Vagina (tissue), 2 donors: Measurements from ENCODE around the gene ASB4. TPM values are rescaled to one million over a fixed set of nuclear protein-coding genes. Genes with fewer than 3 reads are reported as not detected.

Experiments
- DNase-seq, 2 donors: peaks; one replicate each; pipeline ENCODE4 v3.0.0-alpha.2; 2017; ENCODE audit errors: extremely low spot score in 2 of 2
- H3K27ac ChIP-seq: fragments of 200-600 bp; sonication (generic); one replicate; pipeline ENCODE4 v1.5.1; 2019
- H3K27me3 ChIP-seq: fragments of 200-600 bp; sonication (generic); one replicate; pipeline ENCODE4 v1.5.1; 2019
- H3K36me3 ChIP-seq, 2 donors: fragments of 200-600 bp; sonication (generic); one replicate each; pipeline ENCODE4 v1.5.1; 2017 to 2019
- H3K4me1 ChIP-seq: fragments of 200-600 bp; sonication (generic); one replicate; pipeline ENCODE4 v1.5.1; 2019
- H3K4me3 ChIP-seq, 2 donors: fragments of 200-600 bp; sonication (generic); 1 replicate in 1 of 2; 2 replicates in 1 of 2; pipeline ENCODE4 v1.5.1; 2016 to 2019
- H3K9me3 ChIP-seq: fragments of 200-600 bp; sonication (generic); one replicate; pipeline ENCODE4 v1.5.1; 2019
- CTCF ChIP-seq, 3 experiments: fragments of 450-650 bp in 2 of 3; fragments of 200-600 bp in 1 of 3; sonication (generic) in 1 of 3; IDR thresholded peaks; one replicate each; pipeline ENCODE4 v1.5.1; 2017 to 2019; ENCODE audit warnings: antibody characterized with exemption in 3 of 3, mild to moderate bottlenecking in 2 of 3, moderate library complexity in 2 of 3
- POLR2A ChIP-seq, 2 donors: fragments of 450-650 bp; IDR thresholded peaks; one replicate each; pipeline ENCODE4 v1.6.1; 2017; ENCODE audit warnings: antibody characterized with exemption in 2 of 2, mild to moderate bottlenecking in 2 of 2, moderate library complexity in 2 of 2
- POLR2AphosphoS5 ChIP-seq, 2 donors: sonication (generic); formaldehyde crosslinking; IDR thresholded peaks; one replicate each; pipeline ENCODE4 v1.9.0; 2017; ENCODE audit warnings: antibody characterized with exemption in 2 of 2, mild to moderate bottlenecking in 2 of 2, low read depth in 1 of 2; ENCODE audit not compliant: insufficient read depth in 1 of 2
- intact Hi-C: fragments of 100-400 bp; cut with DNase I; formaldehyde crosslinking; loops from one replicate; pipeline ENCODE4 v1.15.1; 2023
- total RNA-seq: library from RNA; depleted of rRNA; stranded (reverse); fragments of >200 nt; gene quantifications from one replicate; pipeline ENCODE4 v1.2.3, GENCODE V29; 2016

The ASB4 gene
- total RNA-seq, 1 donor from 2014 or later = 0.25 TPM

GRCh38 chr7:95581467-95581866 lies 95.7 kb downstream of the ASB4 start:
- no peaks in the 10 kb centered on the region for H3K4me1 ChIP-seq
- DNase-seq = no peak
- TF ChIP-seq CTCF (IDR thresholded peaks at IDR 0.05) (no peak), POLR2A (IDR thresholded peaks at IDR 0.05) (no peak), POLR2AphosphoS5 (IDR thresholded peaks at IDR 0.05; ENCODE audit: insufficient read depth in 1 of 2, low read depth in 1 of 2) (no peak)
- H3K27ac ChIP-seq = no peak overlapping the region
- H3K4me3 ChIP-seq = no peak overlapping the region
- no peaks in the 10 kb centered on the region for H3K9me3 ChIP-seq
- H3K36me3 ChIP-seq = peaks cover 0 to 26% of the 10 kb centered on the region in 2 donors
- no peaks in the 10 kb centered on the region for H3K27me3 ChIP-seq
- intact Hi-C loops = no loop called here

DNA sequence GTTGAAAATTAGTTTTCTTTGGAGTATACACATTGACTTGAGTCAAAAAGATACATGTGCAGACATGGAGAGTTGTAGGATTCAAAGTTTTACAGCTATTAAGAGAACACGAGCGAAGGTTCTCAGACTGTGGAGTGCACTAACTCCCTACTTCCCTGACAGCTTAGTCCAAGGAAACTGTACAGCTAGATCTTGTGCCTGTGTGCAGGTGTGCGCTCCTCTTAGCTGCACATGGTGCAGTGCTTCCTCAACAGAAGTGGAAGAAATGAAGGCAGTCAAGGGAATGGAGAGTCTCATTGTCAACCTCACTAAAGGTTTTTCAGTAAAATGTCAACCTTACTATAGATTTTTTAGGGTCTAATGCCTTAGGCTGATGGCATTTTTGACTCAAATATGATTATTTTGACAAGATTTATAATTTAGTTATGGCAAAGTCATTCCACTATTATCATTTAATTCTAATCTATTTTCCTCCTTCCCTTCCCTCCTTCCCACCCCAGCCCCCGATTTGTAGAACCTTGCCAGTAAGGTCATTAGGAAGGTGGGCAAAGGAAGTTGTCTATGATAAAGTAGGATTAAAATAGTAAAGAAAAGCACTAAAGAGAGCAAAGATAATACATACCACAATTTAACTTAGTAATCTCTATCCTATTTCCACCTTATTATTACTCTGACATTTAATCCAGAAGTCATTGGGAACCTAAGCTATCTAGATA lies 97.0 kb downstream of the ASB4 start:
- intact Hi-C loops = no loop called here
- Histone ChIP-seq H3K4me3 (no peak overlapping the region), H3K27me3 (no peaks in the 10 kb centered on the region), H3K36me3 (peaks cover 4 to 38% of the 10 kb centered on the region in 2 donors), H3K4me1 (no peaks in the 10 kb centered on the region), H3K27ac (no peak overlapping the region), H3K9me3 (no peaks in the 10 kb centered on the region)
- no peak for TF ChIP-seq POLR2AphosphoS5 (IDR thresholded peaks at IDR 0.05; ENCODE audit: insufficient read depth in 1 of 2, low read depth in 1 of 2)
- no peak for TF ChIP-seq CTCF (IDR thresholded peaks at IDR 0.05)
- TF ChIP-seq POLR2A (IDR thresholded peaks at IDR 0.05) = no peak
- no peak for DNase-seq

DNA sequence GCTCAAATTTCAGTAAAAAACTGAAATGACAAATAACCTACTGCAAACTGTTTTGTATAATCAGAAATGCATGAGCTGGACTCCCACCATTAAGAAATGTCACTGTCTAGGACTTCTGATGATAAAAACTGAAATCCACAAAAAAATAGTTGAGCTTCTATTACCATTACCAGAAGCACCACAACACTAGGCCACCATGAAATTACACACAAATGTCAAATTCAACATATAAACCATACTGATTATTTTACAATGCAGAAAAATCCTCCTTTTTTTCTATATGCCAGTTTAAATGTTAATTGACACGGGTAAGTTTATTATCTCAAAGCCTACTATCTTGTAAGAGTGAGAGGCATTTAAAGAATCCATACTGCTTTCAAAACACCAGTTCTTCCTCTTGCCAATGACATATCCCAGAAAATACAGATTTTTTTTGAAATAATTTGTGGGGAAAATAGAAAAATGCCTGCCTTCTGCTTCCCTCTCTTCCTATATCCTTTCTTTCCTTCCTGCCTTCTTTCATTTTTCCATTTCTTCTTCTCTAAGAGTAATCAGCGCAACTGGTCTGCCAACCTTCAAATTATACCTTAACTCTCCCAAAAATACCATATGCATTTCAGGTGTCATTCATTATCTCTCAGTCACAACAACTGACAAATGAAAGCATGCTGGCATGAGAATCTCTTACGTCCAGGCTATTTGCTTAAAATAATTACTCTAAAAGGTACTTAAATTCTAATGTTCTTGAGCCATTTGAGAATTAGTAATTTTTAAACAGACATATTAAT lies 98.3 kb downstream of the ASB4 start:
- no peaks in the 10 kb centered on the region for H3K27me3 ChIP-seq
- peaks cover 8% of the 10 kb centered on the region for H3K4me1 ChIP-seq
- H3K27ac ChIP-seq = no peak overlapping the region
- DNase-seq = no peak
- TF ChIP-seq POLR2AphosphoS5 (IDR thresholded peaks at IDR 0.05; ENCODE audit: insufficient read depth in 1 of 2, low read depth in 1 of 2) (no peak), CTCF (IDR thresholded peaks at IDR 0.05) (no peak), POLR2A (IDR thresholded peaks at IDR 0.05) (no peak)
- no peak overlapping the region for H3K4me3 ChIP-seq
- intact Hi-C loops = no loop called here
- H3K9me3 ChIP-seq = no peaks in the 10 kb centered on the region
- H3K36me3 ChIP-seq = peaks cover 4 to 51% of the 10 kb centered on the region in 2 donors

DNA sequence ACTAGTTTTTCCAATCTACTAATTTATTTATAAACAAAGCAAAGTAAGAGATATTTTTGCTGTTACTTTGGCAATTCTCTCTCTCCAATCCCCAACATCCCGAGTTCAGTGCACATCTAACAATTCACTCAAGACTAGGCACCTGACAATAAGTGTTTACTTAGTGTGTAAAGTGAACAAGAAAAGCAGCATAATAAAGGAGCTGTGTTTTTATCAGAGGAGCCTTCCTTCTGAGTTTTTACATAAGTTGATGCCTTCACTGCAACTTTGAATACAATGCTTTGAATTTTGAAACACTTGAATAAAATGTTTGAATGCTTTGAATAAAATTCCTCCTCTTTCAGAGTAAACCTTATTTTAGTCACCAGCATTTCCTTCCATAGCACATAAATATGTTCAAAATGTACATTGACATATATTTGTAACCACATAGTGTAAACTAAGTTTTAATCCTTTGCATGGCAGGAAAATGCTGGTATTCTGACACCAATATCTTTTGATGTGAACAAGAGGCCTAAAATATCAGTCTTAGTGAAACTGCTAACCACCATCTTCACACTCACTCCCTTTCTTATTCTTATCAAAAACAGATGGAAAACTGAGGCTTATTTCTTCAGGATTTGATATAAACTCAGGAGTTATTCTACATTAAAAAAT lies 99.2 kb downstream of the ASB4 start:
- H3K36me3 ChIP-seq = peaks cover 4 to 60% of the 10 kb centered on the region in 2 donors
- H3K4me3 ChIP-seq = no peak overlapping the region
- DNase-seq = no peak
- H3K27me3 ChIP-seq = no peaks in the 10 kb centered on the region
- no peaks in the 10 kb centered on the region for H3K9me3 ChIP-seq
- intact Hi-C loops = no loop called here
- H3K4me1 ChIP-seq = peaks cover 17% of the 10 kb centered on the region
- H3K27ac ChIP-seq = no peak overlapping the region
- TF ChIP-seq CTCF (IDR thresholded peaks at IDR 0.05) (no peak), POLR2A (IDR thresholded peaks at IDR 0.05) (no peak), POLR2AphosphoS5 (IDR thresholded peaks at IDR 0.05; ENCODE audit: insufficient read depth in 1 of 2, low read depth in 1 of 2) (no peak)
